Breast epithelium (tissue), 4 donors: ENCODE results near the gene TMEM131. TPM values are rescaled to one million over a fixed set of nuclear protein-coding genes. Genes with fewer than 3 reads are reported as not detected.
"Not testable (repeated sequence)": the region's sequence is repeated elsewhere in the genome, so short reads cannot be mapped to it uniquely, and the experiment has no call there.

ENCODE experiments used
- DNase-seq, 2 donors: peaks; one replicate each; pipeline ENCODE4 v3.0.0-alpha.2; 2019; ENCODE audit warnings: low spot score in 2 of 2
- H3K27ac ChIP-seq, 2 donors: fragments of 200-600 bp; sonication (generic) in 1 of 2; one replicate each; pipeline ENCODE4 v1.5.1; 2016 to 2019; ENCODE audit warnings: mild to moderate bottlenecking in 1 of 2
- H3K27me3 ChIP-seq, 2 donors: fragments of 200-600 bp; sonication (generic) in 1 of 2; one replicate each; pipeline versions ENCODE4 v1.5.1 to v1.6.0; 2017 to 2019; ENCODE audit warnings: control low read depth in 1 of 2, mild to moderate bottlenecking in 1 of 2
- H3K36me3 ChIP-seq: fragments of 200-600 bp; one replicate; pipeline ENCODE4 v1.5.1; 2019
- H3K4me1 ChIP-seq, 2 donors: fragments of 200-600 bp; sonication (generic); one replicate each; pipeline ENCODE4 v1.5.1; 2016 to 2019; ENCODE audit warnings: control low read depth in 1 of 2
- H3K4me3 ChIP-seq, 3 donors: fragments of 200-600 bp; sonication (generic); 1 replicate in 2 of 3; 2 replicates in 1 of 3; pipeline ENCODE4 v1.5.1; 2016 to 2019; ENCODE audit warnings: mild to moderate bottlenecking in 3 of 3, moderate library complexity in 2 of 3
- H3K9me3 ChIP-seq, 2 donors: fragments of 200-600 bp; sonication (generic) in 1 of 2; one replicate each; pipeline ENCODE4 v1.5.1; 2016 to 2019; ENCODE audit warnings: control low read depth in 1 of 2
- POLR2A ChIP-seq: fragments of 450-650 bp; IDR thresholded peaks from one replicate; pipeline ENCODE4 v1.6.1; 2016; ENCODE audit warnings: antibody characterized with exemption, mild to moderate bottlenecking, moderate library complexity
- POLR2AphosphoS5 ChIP-seq, 3 donors: sonication (generic); formaldehyde crosslinking; IDR thresholded peaks; one replicate each; pipeline ENCODE4 v1.6.1; 2017; ENCODE audit warnings: antibody characterized with exemption in 3 of 3
- intact Hi-C: fragments of 100-400 bp; cut with DNase I; formaldehyde crosslinking; loops from one replicate; pipeline ENCODE4 v1.15.1; 2023; ENCODE audit warnings: low total_unique reads
- total RNA-seq, 3 donors: library from RNA; depleted of rRNA; stranded (reverse); fragments of >200 nt; gene quantifications; one replicate each; pipeline ENCODE4 v1.1.0, GENCODE V29; 2016
- TF ChIP-seq, protein P1 (sequence below), 3 donors: fragments of 450-650 bp; IDR thresholded peaks; one replicate each; pipeline ENCODE4 v1.5.1; 2016 to 2017; ENCODE audit warnings: antibody characterized with exemption in 3 of 3, mild to moderate bottlenecking in 3 of 3, moderate library complexity in 3 of 3

TMEM131 gene
- total RNA-seq, 3 donors from 2014 or later, result 30.6 to 47.4 (median 41.3) TPM

DNA sequence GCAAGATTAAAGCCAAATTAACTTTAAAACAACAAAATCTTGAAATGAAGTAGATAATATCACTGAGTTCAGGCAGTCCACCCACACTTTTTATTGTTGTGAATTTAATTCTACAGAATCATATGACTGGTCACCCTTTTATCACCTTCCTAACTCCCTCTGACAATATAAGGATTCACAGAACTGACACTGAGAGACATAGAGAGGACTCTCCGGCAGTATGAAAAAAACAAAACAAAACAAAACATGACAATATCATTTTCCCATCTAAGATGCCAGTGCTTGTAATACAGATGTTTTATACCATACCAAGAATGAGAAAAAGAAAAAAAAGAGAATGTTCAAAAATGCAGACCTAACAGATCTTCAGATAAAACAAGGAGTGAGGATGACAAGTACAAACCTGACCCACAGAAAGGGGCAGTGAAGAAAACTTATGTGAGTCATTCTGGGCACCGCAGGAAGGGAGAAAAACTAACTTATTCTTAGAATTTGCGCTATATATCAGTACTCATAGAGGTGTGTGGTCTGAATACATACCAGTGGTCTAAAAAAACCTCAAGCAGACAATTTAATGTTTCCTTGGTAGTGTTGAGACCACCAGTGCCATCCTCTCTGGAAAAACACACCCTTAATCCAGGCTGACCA is 145.7 kb downstream of the TMEM131 start:
- Histone ChIP-seq H3K36me3 (no peaks in the 10 kb centered on the region), H3K9me3 (no peaks in the 10 kb centered on the region), H3K4me3 (no peak overlapping the region), H3K4me1 (no peaks in the 10 kb centered on the region), H3K27ac (no peak overlapping the region), H3K27me3 (no peaks in the 10 kb centered on the region)
- no peak for DNase-seq
- intact Hi-C loops, result no loop called here
- TF ChIP-seq POLR2A, result no peak

DNA sequence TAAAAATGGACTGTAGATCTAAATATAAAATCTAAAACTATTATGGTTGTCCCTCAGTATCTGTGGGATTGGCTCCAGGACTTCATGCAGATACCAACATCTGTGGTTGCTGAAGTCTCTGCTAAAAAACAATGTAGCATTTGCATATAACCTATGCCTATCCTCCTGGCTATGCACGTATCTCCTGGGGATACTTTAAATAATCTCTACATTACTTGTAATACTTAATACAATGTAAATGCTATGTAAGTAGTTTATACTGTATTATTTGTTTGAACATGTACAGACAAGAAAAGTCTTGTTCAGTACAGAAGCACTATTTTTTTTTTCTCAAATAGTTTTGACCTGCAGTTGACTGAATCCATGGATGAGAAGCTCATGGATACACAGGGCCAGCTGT is 147.4 kb downstream of the TMEM131 start:
- intact Hi-C loops, result no loop called here
- no peaks in the 10 kb centered on the region for H3K9me3 ChIP-seq
- TF ChIP-seq POLR2AphosphoS5 (IDR thresholded peaks at IDR 0.05) (no peak), POLR2A (no peak)
- TF ChIP-seq, protein P1, sequence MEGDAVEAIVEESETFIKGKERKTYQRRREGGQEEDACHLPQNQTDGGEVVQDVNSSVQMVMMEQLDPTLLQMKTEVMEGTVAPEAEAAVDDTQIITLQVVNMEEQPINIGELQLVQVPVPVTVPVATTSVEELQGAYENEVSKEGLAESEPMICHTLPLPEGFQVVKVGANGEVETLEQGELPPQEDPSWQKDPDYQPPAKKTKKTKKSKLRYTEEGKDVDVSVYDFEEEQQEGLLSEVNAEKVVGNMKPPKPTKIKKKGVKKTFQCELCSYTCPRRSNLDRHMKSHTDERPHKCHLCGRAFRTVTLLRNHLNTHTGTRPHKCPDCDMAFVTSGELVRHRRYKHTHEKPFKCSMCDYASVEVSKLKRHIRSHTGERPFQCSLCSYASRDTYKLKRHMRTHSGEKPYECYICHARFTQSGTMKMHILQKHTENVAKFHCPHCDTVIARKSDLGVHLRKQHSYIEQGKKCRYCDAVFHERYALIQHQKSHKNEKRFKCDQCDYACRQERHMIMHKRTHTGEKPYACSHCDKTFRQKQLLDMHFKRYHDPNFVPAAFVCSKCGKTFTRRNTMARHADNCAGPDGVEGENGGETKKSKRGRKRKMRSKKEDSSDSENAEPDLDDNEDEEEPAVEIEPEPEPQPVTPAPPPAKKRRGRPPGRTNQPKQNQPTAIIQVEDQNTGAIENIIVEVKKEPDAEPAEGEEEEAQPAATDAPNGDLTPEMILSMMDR (IDR thresholded peaks at IDR 0.05), result no peak
- no peaks in the 10 kb centered on the region for H3K36me3 ChIP-seq
- no peak for DNase-seq
- H3K27ac ChIP-seq, result no peak overlapping the region
- no peaks in the 10 kb centered on the region for H3K4me1 ChIP-seq
- no peak overlapping the region for H3K4me3 ChIP-seq
- no peaks in the 10 kb centered on the region for H3K27me3 ChIP-seq

DNA sequence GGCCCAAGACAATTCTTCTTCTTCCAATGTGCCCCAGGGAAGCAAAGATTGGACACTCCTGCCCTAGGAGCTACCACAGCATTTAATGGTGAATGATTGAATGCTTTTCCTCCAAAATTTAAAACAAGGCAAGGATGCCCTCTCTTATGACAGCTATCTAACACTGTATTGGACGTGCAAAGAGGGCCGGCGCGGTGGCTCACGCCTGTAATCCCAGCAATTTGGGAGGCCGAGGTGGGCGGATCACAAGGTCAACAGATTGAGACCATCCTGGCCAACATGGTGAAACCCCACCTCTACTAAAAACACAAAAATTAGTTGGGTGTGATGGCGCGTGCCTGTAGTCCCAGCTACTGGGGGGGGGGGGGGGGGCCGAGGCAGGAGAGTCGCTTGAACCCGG is 149.0 kb downstream of the TMEM131 start:
- DNase-seq, H3K4me1 ChIP-seq, H3K27ac ChIP-seq, H3K4me3 ChIP-seq, H3K27me3 ChIP-seq, H3K9me3 ChIP-seq, H3K36me3 ChIP-seq, intact Hi-C loops: not testable (repeated sequence)

DNA sequence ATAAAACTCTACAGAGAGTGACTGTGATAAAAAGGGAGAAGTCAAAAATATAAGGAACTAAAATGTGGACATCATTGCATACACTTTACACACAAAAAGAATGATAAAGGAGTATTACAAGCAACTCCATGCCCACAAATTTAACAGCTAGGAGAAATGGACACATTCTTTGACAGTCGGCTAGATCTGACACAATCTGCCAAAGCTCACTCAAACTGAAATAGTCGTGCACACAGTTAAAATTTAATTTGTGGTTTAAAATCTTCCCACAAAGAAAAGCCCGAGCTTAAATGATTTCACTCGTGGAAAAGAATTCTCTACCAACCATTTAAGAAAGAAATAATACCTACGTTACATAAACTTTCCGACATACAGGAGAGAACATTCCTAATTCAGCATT is 149.9 kb downstream of the TMEM131 start:
- no peak overlapping the region for H3K4me3 ChIP-seq
- TF ChIP-seq POLR2AphosphoS5 (IDR thresholded peaks at IDR 0.05) (no peak), POLR2A (no peak)
- TF ChIP-seq, protein P1 (IDR thresholded peaks at IDR 0.05), result no peak
- no peaks in the 10 kb centered on the region for H3K4me1 ChIP-seq
- intact Hi-C loops, result no loop called here
- DNase-seq, result no peak
- no peaks in the 10 kb centered on the region for H3K9me3 ChIP-seq
- H3K36me3 ChIP-seq, result no peaks in the 10 kb centered on the region
- no peak overlapping the region for H3K27ac ChIP-seq
- no peaks in the 10 kb centered on the region for H3K27me3 ChIP-seq

DNA sequence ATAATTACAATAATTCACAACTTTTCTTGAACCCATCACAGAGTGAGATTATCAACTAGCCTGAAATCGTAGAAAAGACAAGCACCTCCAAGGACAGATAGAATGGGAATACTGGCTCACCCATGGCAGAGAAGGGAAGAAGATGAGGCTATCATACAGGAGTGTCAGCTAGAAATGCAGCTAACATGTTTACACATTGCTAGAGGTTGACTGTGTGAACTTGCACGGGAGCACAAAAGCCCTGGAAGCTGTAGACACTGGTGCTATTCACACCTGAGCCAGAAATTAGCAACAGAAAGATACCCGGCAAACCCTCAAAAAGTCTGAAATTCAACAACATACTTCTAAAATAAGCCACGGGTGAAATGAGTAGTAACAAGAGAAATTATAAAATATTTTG is 150.6 kb downstream of the TMEM131 start:
- intact Hi-C loops, result no loop called here
- H3K36me3 ChIP-seq, result no peaks in the 10 kb centered on the region
- DNase-seq, result no peak

DNA sequence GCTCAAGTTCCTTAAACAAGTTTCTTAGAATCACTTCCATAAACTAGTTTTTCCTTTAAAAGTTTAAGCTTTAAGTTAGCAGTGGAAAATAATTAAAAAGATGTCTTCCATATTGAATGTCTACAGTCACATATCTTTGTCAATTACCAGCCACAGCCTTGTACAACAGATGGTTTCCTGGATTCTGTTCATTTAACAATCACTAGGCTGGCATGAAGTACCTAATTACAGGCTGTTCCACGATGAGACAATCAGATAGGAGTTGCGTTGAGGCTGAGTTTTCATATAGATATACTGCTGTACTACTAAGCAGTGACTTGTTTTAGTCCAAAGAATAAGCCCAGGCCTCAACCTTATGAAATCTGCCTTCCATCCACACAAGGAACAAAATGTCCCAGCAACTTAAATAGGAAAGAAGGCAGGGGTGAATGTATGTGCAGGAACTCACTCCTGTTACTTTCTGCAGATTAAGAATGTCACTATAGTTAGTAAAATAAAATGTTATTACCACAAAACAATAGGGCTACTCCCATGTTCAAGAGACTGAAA is 151.4 kb downstream of the TMEM131 start:
- TF ChIP-seq POLR2A (no peak), POLR2AphosphoS5 (IDR thresholded peaks at IDR 0.05) (no peak)
- TF ChIP-seq, protein P1 (IDR thresholded peaks at IDR 0.05), result no peak
- Histone ChIP-seq H3K27ac (no peak overlapping the region), H3K27me3 (no peaks in the 10 kb centered on the region), H3K36me3 (no peaks in the 10 kb centered on the region), H3K4me1 (no peaks in the 10 kb centered on the region), H3K9me3 (no peaks in the 10 kb centered on the region), H3K4me3 (no peak overlapping the region)
- no peak for DNase-seq
- intact Hi-C loops, result no loop called here

More for the DNA sequence above, 150.6 kb downstream of the TMEM131 start:
- Histone ChIP-seq H3K4me3 (no peak overlapping the region), H3K27me3 (no peaks in the 10 kb centered on the region), H3K4me1 (no peaks in the 10 kb centered on the region), H3K9me3 (no peaks in the 10 kb centered on the region), H3K27ac (no peak overlapping the region)
- TF ChIP-seq, protein P1 (IDR thresholded peaks at IDR 0.05), result no peak
- no peak for TF ChIP-seq POLR2A
- no peak for TF ChIP-seq POLR2AphosphoS5 (IDR thresholded peaks at IDR 0.05)
